WI38 (cell line): ENCODE results near the gene CPNE4.

Experiments used
- H3K4me3 ChIP-seq: 2 replicates; pipeline ENCODE4 v1.5.1; 2011; ENCODE audit warnings: low read depth, mild to moderate bottlenecking, control low read depth, low read length
- TF ChIP-seq, protein P1 (sequence below): IDR thresholded peaks from 2 replicates; pipeline ENCODE4 v1.5.1; 2012; ENCODE audit warnings: low read depth, mild to moderate bottlenecking, control low read depth, low read length

The CPNE4 gene

GRCh38 chr3:131831608-131832007, 203.2 kb downstream of the CPNE4 start:
- no peak overlapping the region for H3K4me3 ChIP-seq
- TF ChIP-seq, protein P1, sequence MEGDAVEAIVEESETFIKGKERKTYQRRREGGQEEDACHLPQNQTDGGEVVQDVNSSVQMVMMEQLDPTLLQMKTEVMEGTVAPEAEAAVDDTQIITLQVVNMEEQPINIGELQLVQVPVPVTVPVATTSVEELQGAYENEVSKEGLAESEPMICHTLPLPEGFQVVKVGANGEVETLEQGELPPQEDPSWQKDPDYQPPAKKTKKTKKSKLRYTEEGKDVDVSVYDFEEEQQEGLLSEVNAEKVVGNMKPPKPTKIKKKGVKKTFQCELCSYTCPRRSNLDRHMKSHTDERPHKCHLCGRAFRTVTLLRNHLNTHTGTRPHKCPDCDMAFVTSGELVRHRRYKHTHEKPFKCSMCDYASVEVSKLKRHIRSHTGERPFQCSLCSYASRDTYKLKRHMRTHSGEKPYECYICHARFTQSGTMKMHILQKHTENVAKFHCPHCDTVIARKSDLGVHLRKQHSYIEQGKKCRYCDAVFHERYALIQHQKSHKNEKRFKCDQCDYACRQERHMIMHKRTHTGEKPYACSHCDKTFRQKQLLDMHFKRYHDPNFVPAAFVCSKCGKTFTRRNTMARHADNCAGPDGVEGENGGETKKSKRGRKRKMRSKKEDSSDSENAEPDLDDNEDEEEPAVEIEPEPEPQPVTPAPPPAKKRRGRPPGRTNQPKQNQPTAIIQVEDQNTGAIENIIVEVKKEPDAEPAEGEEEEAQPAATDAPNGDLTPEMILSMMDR = no peak

GRCh38 chr3:131821191-131821762, 213.5 kb downstream of the CPNE4 start:
- H3K4me3 ChIP-seq = no peak overlapping the region
- TF ChIP-seq, protein P1 = no peak

DNA sequence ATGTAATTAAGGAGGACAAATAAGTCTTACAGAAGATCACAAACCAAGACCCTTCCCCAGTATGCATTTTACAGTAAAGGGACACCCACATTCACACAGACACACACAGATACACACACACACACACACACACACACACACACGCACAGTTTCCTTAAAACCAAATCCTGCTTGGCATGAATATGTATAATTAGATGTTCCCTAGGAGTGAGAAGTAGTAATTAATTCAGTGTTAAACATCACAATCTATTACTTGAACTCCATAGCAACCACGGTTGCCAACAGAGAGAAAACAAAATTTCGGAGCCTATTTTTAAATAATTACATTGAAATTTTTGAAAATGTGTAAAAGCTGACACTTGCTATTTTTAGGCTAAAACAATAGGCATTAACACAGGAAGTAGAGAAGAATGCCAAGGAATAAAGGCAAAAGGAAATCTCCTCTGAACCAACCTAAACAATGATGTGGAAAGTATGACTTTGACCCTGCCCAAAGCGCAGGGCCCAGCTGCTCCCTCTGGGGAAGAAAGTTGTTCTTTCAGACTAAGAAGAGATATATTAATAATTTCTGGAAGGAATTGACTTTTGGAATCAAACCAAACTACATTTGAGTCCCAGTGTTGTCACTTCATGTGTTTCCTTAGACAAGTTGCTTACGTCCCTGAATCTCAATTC, 215.3 kb downstream of the CPNE4 start:
- H3K4me3 ChIP-seq = no peak overlapping the region
- TF ChIP-seq, protein P1 = no peak

DNA sequence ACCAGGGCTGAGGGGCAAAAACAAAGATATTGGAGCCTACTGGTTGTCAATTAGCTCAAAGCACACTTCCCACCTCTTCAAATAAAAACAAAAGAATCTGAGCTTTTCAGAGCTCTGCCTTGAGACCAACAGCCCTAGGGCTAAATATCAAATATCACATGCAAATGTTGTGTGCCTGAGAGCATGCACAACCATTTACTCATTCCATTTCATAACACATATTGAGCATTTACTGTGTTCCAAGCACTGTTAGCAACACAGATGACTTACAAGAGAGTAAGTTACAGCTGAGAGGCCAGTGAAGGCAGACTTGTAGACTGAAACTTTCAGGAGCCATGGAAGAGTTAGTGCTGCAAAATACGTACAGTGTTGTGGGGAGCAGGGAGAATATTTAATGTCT, 222.4 kb downstream of the CPNE4 start:
- TF ChIP-seq, protein P1 = no peak
- no peak overlapping the region for H3K4me3 ChIP-seq

- no peak overlapping the region for H3K4me3 ChIP-seq
- TF ChIP-seq, protein P1 = no peak
Measured at GRCh38 chr3:131811481-131811880, 223.3 kb downstream of the CPNE4 start.

GRCh38 chr3:131807822-131808221, 227.0 kb downstream of the CPNE4 start:
- H3K4me3 ChIP-seq = no peak overlapping the region
- TF ChIP-seq, protein P1 = no peak

DNA sequence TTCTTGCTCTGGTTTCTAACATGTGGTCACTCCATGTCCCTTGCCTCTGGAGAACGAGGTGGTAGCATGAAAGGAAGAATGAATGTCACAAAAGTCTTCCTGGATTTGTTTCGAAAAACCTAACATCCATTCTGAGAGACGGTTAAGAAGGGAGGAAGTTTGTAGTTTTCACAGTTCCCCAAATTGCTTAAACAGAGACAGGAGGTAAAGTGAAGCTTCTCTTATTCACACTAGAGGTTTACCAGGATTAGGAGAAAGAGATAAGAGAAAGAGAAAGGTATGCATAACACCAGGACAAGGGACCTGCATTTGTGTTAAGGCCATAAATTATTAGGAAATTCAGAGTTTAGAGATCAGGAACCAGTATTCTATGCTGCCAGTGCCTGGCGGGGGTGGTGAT, 228.1 kb downstream of the CPNE4 start:
- TF ChIP-seq, protein P1 = no peak
- no peak overlapping the region for H3K4me3 ChIP-seq
